GM20000 (cell line): ENCODE data around the gene CDH23.

Experiments
- DNase-seq: peaks from one replicate; pipeline ENCODE4 v3.0.0; 2012; ENCODE audit warnings: low spot score
- CTCF ChIP-seq: IDR thresholded peaks from 2 replicates; pipeline ENCODE4 v1.5.1; 2012; ENCODE audit warnings: mild to moderate bottlenecking, control low read depth; ENCODE audit errors: extremely low read depth, missing control alignments

CDH23 gene

DNA sequence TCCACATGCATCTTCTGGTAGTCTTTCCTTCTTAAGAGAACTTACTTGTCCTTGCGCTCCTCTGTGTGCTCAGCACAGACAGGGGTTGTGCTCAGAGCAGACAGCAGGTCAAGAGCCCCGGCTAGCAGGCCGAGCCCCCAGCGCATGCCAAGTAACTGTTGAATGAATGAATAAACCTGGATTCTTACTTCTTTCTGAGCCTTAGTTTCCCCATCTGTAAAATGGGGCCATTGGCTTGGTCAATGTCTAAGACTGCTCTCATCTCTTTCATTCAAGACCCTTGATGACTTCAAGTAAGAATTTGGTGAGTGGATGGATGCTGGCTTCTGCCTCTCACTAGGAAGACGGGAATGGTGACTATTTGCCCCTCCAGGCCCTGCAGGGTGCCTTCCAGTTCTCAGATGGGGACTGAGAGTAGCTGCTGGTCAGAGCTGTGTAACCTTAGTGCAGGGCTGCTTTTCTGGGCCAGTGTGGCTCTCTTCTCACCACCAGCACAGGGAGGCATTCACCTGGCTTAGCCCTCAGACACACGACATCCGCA lies 78.1 kb downstream of the CDH23 start:
- TF ChIP-seq CTCF = no peak

GRCh38 chr10:71475243-71475871 lies 78.6 kb downstream of the CDH23 start:
- DNase-seq = no peak
- TF ChIP-seq CTCF = no peak

More for the DNA sequence above, 78.1 kb downstream of the CDH23 start:
- no peak for DNase-seq

- no peak for DNase-seq
- no peak for TF ChIP-seq CTCF
Measured at GRCh38 chr10:71476228-71477011, 79.7 kb downstream of the CDH23 start.

DNA sequence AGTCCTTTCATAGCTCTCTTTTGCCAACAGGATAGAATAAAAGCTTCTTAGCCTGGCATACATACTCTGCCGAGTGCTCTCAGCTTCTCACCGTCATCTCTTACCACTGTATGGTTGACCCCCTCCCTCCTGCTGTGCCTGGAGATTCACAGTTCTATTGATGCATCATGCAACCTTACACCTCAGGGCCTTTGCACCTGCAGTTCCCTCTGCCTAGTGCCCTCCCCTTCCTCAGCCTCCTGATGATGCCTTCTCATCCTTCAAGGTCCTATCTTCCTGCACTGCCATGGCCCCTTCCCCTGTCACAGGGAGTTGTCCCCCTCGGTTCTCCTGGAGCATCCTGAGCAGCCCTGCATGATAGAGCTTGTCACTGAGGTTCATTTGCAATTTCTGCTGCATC lies 81.5 kb downstream of the CDH23 start:
- TF ChIP-seq CTCF = no peak
- DNase-seq = no peak

GRCh38 chr10:71478813-71479365 lies 82.2 kb downstream of the CDH23 start:
- no peak for TF ChIP-seq CTCF
- DNase-seq = no peak

DNA sequence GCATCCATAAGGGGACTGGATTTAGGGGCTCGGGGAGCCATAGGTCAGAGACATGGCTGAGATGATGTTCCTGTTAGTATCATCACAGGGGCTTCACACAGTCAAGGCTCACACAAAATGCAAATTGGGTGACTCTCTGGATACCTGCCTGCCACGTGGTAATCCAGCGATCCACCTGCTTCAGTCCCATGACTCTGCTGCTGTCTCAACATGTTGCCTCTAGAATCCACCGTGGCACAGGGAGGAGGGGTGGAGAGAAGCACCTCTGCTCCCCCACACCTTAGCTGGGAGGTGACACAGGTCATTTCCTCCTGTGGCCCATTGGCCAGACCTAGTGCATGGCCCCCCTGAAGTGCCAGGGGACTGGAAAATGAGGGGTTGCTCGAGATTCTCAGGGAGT lies 83.1 kb downstream of the CDH23 start:
- DNase-seq = no peak
- no peak for TF ChIP-seq CTCF

DNA sequence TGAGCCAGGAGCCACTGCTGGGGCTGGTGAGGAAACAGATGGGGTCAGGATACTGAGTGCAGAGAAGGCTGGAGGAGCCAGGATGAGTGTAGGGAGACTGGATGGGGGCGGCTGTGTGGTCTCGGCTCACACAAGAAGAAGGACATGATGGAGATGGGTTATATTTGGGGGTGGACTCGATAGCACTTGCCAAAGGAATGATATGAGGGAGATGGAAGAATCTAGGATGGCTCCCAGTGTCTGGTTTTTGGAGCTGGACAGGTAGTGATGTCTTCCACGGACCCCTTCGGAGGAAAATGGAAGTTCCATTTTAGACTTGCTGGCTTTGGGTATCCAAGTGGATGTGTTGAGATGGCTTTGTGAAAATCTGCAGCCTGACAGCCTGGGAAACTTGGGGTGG lies 83.9 kb downstream of the CDH23 start:
- no peak for TF ChIP-seq CTCF
- no peak for DNase-seq
